HFFc6 (cell line): Measurements from ENCODE around the gene EIF6. TPM values are rescaled to one million over a fixed set of nuclear protein-coding genes. Genes with fewer than 3 reads are reported as not detected.
A peak's percentile ranks its signal among the peaks of the same experiment; 100 is the strongest.

Experiments used
- DNase-seq: peaks from one replicate; pipeline ENCODE4 v3.0.0-alpha.2; 2018
- H3K27ac Mint-ChIP-seq: 2 replicates; pipeline ENCODE4 v1.8.0; 2020; ENCODE audit warnings: mild to moderate bottlenecking, mixed read lengths
- H3K27me3 Mint-ChIP-seq: 2 replicates; pipeline ENCODE4 v1.8.0; 2021; ENCODE audit warnings: mild to moderate bottlenecking, moderate library complexity, mixed read lengths; ENCODE audit not compliant: insufficient read depth
- H3K36me3 Mint-ChIP-seq: 2 replicates; pipeline ENCODE4 v1.8.0; 2021; ENCODE audit warnings: low read depth, mixed read lengths
- H3K4me1 Mint-ChIP-seq: 2 replicates; pipeline ENCODE4 v1.8.0; 2020; ENCODE audit warnings: low read depth, mixed read lengths
- H3K4me3 Mint-ChIP-seq: 2 replicates; pipeline ENCODE4 v1.8.0; 2020; ENCODE audit warnings: mild to moderate bottlenecking, moderate library complexity, mixed read lengths
- H3K9me3 Mint-ChIP-seq: 2 replicates; pipeline ENCODE4 v1.8.0; 2020; ENCODE audit warnings: mild to moderate bottlenecking, mixed read lengths
- total RNA-seq, 6 experiments: library from RNA; stranded (reverse); fragmentation: NEBNext Ultra II Directional; extraction: Animal tissue kit (Norgen Biotek cat#: 25700); gene quantifications; 2 replicates in 1 of 6; 3 replicates in 5 of 6; pipeline ENCODE4 v1.2.3, GENCODE V29; 2021
- TF ChIP-seq, protein P1 (sequence below): fragments of 200-600 bp; sonication (generic); IDR thresholded peaks from 2 replicates; pipeline ENCODE4 v1.5.0; 2021; ENCODE audit warnings: antibody characterized with exemption, mild to moderate bottlenecking

Gene EIF6
- total RNA-seq, 6 experiments from 2014 or later, result 176 to 194 (median 185) TPM

GRCh38 chr20:35276408-35276807 is 8.2 kb downstream of the EIF6 start:
- Mint-ChIP-seq H3K27ac (peak overlapping the region; percentile 97), H3K4me3 (peak overlapping the region; percentile 98), H3K36me3 (peaks cover 35% of the 10 kb centered on the region), H3K4me1 (peaks cover 39% of the 10 kb centered on the region), H3K9me3 (no peaks in the 10 kb centered on the region), H3K27me3 (no peaks in the 10 kb centered on the region; the same call in none of the 2 replicates)
- TF ChIP-seq, protein P1, sequence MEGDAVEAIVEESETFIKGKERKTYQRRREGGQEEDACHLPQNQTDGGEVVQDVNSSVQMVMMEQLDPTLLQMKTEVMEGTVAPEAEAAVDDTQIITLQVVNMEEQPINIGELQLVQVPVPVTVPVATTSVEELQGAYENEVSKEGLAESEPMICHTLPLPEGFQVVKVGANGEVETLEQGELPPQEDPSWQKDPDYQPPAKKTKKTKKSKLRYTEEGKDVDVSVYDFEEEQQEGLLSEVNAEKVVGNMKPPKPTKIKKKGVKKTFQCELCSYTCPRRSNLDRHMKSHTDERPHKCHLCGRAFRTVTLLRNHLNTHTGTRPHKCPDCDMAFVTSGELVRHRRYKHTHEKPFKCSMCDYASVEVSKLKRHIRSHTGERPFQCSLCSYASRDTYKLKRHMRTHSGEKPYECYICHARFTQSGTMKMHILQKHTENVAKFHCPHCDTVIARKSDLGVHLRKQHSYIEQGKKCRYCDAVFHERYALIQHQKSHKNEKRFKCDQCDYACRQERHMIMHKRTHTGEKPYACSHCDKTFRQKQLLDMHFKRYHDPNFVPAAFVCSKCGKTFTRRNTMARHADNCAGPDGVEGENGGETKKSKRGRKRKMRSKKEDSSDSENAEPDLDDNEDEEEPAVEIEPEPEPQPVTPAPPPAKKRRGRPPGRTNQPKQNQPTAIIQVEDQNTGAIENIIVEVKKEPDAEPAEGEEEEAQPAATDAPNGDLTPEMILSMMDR, result no peak
- DNase-seq, result no peak

DNA sequence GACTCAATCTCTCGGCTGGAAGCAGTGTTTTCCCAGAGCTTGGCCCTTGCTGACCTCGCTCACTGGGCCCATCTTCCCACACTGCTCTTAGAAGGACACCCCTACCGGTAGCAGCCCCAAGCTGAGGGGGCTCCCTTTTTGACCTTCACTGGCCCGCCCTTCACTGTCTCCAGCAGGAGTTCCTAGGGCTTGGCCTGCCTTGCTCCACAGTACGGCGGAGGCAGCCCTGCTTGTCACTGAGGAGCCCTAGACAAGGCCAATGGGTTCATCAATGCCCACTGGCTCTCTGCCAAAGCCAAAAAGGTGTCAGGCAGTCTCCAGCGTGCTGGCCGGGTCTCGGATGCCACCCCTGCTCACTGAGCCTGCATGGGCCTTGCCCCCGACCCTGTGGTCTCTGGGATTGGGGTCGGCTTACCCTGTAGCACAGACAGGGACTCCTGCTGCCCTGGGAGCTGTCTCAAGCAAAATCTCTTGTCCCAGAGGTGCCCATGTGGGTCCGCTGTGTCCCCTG is 8.8 kb downstream of the EIF6 start:
- H3K4me3 Mint-ChIP-seq, result 0 out of 2 replicates have a peak overlapping the region, but pooled peaks have one; percentile 98

GRCh38 chr20:35274172-35275092 is 10.1 kb downstream of the EIF6 start:
- Mint-ChIP-seq H3K27ac (no peak overlapping the region), H3K4me3 (no peak overlapping the region), H3K27me3 (no peaks in the 10 kb centered on the region; the same call in none of the 2 replicates), H3K36me3 (peaks cover 21% of the 10 kb centered on the region), H3K4me1 (peaks cover 29% of the 10 kb centered on the region), H3K9me3 (no peaks in the 10 kb centered on the region)
- no peak for DNase-seq
- TF ChIP-seq, protein P1, result no peak

More for the DNA sequence above, 8.8 kb downstream of the EIF6 start:
- no peak for DNase-seq
- H3K27me3 Mint-ChIP-seq, result no peaks in the 10 kb centered on the region; the same call in none of the 2 replicates
- H3K36me3 Mint-ChIP-seq, result peaks cover 35% of the 10 kb centered on the region
- no peaks in the 10 kb centered on the region for H3K9me3 Mint-ChIP-seq
- peaks cover 39% of the 10 kb centered on the region for H3K4me1 Mint-ChIP-seq
- H3K27ac Mint-ChIP-seq, result no peak overlapping the region
- TF ChIP-seq, protein P1, result no peak

DNA sequence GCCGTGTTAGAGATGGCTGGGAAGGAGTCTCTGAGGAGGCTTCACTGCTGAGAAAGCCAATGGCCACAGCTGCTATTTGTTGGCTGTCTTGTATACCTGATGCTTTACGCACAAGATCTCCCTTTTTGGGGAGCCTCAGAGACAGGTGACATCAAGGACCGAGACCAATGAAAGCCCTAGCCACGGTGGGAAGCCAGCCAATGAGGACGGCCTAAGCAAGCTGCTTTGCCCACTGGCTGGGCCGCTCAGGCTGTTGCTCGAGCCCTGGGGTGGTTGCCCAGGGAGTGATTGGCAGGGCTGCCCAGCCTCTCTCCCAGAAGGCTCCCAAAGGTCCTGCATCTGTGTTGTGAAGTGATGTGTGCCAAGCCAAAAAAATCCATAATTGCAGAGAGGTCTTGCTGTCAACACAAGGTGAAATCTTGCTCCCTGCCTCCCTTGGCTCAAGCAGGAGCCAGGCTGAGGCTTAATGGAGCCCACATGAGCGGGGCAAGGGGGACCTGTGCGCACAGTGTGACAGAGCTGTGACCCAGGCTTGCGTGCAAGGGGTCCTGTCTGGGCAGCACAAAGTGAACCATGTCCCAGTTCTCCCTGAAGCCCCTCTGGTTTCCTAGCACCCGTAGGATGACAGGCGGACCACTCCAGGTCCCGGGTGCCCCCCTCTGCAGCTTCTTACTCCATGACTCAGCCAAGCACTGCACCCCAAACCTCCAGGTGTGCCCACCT is 11.0 kb downstream of the EIF6 start:
- no peak overlapping the region for H3K4me3 Mint-ChIP-seq
- TF ChIP-seq, protein P1, result no peak

GRCh38 chr20:35271904-35272303 is 12.7 kb downstream of the EIF6 start:
- Mint-ChIP-seq H3K27ac (peak overlapping the region; percentile 25; the same call in 1 of the 2 replicates), H3K4me3 (no peak overlapping the region), H3K27me3 (no peaks in the 10 kb centered on the region; the same call in none of the 2 replicates), H3K4me1 (peaks cover 15% of the 10 kb centered on the region), H3K9me3 (no peaks in the 10 kb centered on the region), H3K36me3 (peaks cover 1% of the 10 kb centered on the region; the same call in 1 of the 2 replicates)
- peak; percentile 61 for DNase-seq
- TF ChIP-seq, protein P1, result no peak

More for the DNA sequence above, 11.0 kb downstream of the EIF6 start:
- no peak for DNase-seq
- peaks cover 13% of the 10 kb centered on the region for H3K36me3 Mint-ChIP-seq
- H3K4me1 Mint-ChIP-seq, result peaks cover 20% of the 10 kb centered on the region
- no peaks in the 10 kb centered on the region; the same call in none of the 2 replicates for H3K27me3 Mint-ChIP-seq
- H3K9me3 Mint-ChIP-seq, result no peaks in the 10 kb centered on the region
- H3K27ac Mint-ChIP-seq, result no peak overlapping the region
